Measurements from ENCODE around the gene GFOD1. TPM values are rescaled to one million over a fixed set of nuclear protein-coding genes. Genes with fewer than 3 reads are reported as not detected.

The GFOD1 gene
- total and polyA plus RNA-seq, 2 donors: 9.8 to 13.7 TPM

DNA sequence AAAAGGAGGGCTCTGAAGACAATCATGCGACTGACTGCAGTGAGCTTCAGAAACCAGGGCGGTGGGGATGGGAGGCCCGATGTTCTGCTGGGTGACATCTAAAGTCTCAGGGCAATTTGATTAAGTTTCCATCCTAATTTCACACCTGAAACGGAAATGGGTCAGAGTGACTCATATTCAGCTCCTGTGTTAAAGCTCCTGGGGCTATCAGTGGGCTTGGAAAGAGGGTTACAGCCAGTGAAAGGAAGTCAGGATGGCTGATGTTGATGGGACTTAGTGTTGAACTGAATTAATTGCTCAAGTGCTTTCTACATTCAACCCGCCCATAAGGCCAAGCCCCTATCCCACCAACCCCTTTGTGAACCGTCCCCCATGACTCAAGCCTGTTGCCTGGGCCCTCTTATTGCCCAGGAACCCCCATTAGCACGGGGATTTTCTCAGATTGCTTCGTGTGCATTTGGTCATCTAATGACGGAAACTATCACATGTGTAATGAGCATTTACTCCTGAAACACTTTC lies 112.0 kb downstream of the GFOD1 start:
- no peak for DNase-seq (ENCODE audit: extremely low spot score)
- Histone ChIP-seq H3K27ac (ENCODE audit: low read depth) (no peak overlapping the region), H3K36me3 (ENCODE audit: insufficient read depth) (no peaks in the 10 kb centered on the region), H3K4me3 (ENCODE audit: low read depth, low read length) (no peak overlapping the region), H3K4me1 (ENCODE audit: insufficient read depth) (no peaks in the 10 kb centered on the region)
- 92% methylated on average over 9 of the region's 9 CpGs for WGBS

- WGBS: 94% methylated on average over 1 of the region's 1 CpG
- H3K27ac ChIP-seq (ENCODE audit: low read depth): no peak overlapping the region
- no peak for DNase-seq (ENCODE audit: extremely low spot score)
- H3K36me3 ChIP-seq (ENCODE audit: insufficient read depth): no peaks in the 10 kb centered on the region
- H3K4me3 ChIP-seq (ENCODE audit: low read depth, low read length): no peak overlapping the region
- H3K4me1 ChIP-seq (ENCODE audit: insufficient read depth): no peaks in the 10 kb centered on the region
Observed at GRCh38 chr6:13373919-13374318, 113.5 kb downstream of the GFOD1 start.

- WGBS: 76% methylated on average over 1 of the region's 1 CpG
- H3K4me3 ChIP-seq (ENCODE audit: low read depth, low read length): no peak overlapping the region
- H3K4me1 ChIP-seq (ENCODE audit: insufficient read depth): no peaks in the 10 kb centered on the region
- no peak for DNase-seq (ENCODE audit: extremely low spot score)
- no peaks in the 10 kb centered on the region for H3K36me3 ChIP-seq (ENCODE audit: insufficient read depth)
- no peak overlapping the region for H3K27ac ChIP-seq (ENCODE audit: low read depth)
Observed at GRCh38 chr6:13373488-13373886, 113.9 kb downstream of the GFOD1 start.

DNA sequence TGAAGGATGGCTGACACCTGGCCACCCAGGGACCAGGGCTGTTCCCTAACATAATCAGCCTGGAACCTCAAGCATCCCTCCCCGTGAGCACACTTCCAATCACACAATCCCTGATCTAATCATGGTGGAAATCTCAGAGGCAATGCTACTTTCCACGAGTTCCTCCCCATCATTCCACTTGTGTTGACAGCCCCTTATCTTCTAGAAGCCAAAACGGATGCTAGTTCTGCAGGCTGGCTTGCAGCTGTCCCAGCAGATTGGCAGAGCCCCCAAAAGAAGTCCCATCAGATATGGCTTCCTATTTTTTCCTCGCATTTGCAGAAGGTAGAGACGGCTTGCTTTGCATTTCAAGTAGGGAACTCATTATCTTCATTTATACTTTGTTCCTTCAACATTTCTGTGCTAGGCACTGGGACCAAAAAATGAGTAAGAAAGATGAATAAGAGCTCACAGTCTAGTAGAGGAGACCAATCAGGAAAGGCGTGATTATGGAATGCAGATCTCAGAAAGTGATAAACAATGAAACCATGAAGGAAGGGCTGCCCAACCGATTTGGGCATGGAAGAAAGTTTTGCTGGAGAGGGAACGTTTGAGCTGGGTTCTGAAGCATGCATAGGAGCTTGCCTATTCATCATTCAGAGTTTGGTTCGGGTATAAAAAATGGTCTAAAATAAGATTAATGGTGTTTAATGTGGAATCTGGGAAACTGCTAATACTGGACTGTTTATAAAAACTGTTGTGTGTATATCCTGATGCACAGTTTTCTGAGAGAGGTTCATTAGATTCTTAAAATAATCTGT lies 114.5 kb downstream of the GFOD1 start:
- 62% methylated on average over 9 of the region's 9 CpGs for WGBS
- no peak overlapping the region for H3K27ac ChIP-seq (ENCODE audit: low read depth)
- no peak overlapping the region for H3K4me3 ChIP-seq (ENCODE audit: low read depth, low read length)
- H3K4me1 ChIP-seq (ENCODE audit: insufficient read depth): no peaks in the 10 kb centered on the region
- DNase-seq (ENCODE audit: extremely low spot score): no peak
- no peaks in the 10 kb centered on the region for H3K36me3 ChIP-seq (ENCODE audit: insufficient read depth)

GRCh38 chr6:13372076-13372475 lies 115.3 kb downstream of the GFOD1 start:
- H3K4me3 ChIP-seq (ENCODE audit: low read depth, low read length): no peak overlapping the region
- no peaks in the 10 kb centered on the region for H3K36me3 ChIP-seq (ENCODE audit: insufficient read depth)
- no peaks in the 10 kb centered on the region for H3K4me1 ChIP-seq (ENCODE audit: insufficient read depth)
- DNase-seq (ENCODE audit: extremely low spot score): no peak
- H3K27ac ChIP-seq (ENCODE audit: low read depth): no peak overlapping the region
- 71% methylated on average over 6 of the region's 6 CpGs for WGBS

GRCh38 chr6:13371421-13372072 lies 115.9 kb downstream of the GFOD1 start:
- no peak for DNase-seq (ENCODE audit: extremely low spot score)
- Histone ChIP-seq H3K4me3 (ENCODE audit: low read depth, low read length) (no peak overlapping the region), H3K36me3 (ENCODE audit: insufficient read depth) (no peaks in the 10 kb centered on the region), H3K4me1 (ENCODE audit: insufficient read depth) (no peaks in the 10 kb centered on the region), H3K27ac (ENCODE audit: low read depth) (no peak overlapping the region)
- WGBS: 86% methylated on average over 9 of the region's 9 CpGs

DNA sequence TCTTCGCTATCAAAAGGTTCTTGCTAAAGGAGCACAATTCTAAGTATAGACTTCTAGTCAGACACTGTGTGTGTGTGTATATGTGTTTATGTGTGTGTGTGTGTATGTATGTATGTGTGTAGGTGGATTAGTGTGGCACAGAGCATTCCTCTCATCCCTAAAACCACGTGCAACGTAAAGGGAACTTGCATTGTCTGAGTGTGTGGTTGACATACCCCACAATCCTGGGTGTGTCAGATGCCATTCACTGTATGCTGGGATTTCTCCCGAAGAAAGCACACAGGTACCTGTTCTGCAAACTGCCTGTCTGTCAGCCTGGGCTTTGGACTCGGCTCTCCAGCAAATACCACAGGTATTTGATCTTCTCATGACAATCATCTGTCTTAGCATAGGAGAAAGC lies 116.8 kb downstream of the GFOD1 start:
- no peak overlapping the region for H3K4me3 ChIP-seq (ENCODE audit: low read depth, low read length)
- no peaks in the 10 kb centered on the region for H3K4me1 ChIP-seq (ENCODE audit: insufficient read depth)
- no peaks in the 10 kb centered on the region for H3K36me3 ChIP-seq (ENCODE audit: insufficient read depth)
- WGBS: 91% methylated on average over 5 of the region's 5 CpGs
- no peak overlapping the region for H3K27ac ChIP-seq (ENCODE audit: low read depth)
- DNase-seq (ENCODE audit: extremely low spot score): no peak

DNA sequence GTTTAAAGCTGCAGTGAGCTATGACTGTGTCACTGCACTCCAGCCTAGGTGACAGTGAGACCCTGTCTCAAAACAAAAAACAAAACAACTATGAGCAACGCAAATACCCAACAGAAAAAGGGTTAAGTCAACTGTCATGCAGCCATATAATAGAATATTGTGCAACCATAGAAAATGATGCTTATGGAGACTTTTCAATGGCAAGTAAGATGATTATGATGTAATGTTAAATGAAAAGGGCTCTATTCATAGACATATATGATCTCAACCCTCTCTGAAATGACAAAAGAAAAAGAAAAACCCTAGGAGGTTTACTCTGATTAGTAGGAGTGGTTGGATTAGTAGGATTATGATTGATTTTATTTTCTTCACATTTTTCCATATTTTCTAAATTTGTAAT lies 117.8 kb downstream of the GFOD1 start:
- Histone ChIP-seq H3K27ac (ENCODE audit: low read depth) (no peak overlapping the region), H3K4me3 (ENCODE audit: low read depth, low read length) (no peak overlapping the region), H3K36me3 (ENCODE audit: insufficient read depth) (no peaks in the 10 kb centered on the region), H3K4me1 (ENCODE audit: insufficient read depth) (no peaks in the 10 kb centered on the region)
- 0% methylated on average over 1 of the region's 1 CpG for WGBS
- no peak for DNase-seq (ENCODE audit: extremely low spot score)

- no peaks in the 10 kb centered on the region for H3K4me1 ChIP-seq (ENCODE audit: insufficient read depth)
- no peak overlapping the region for H3K27ac ChIP-seq (ENCODE audit: low read depth)
- H3K36me3 ChIP-seq (ENCODE audit: insufficient read depth): no peaks in the 10 kb centered on the region
- no peak for DNase-seq (ENCODE audit: extremely low spot score)
- H3K4me3 ChIP-seq (ENCODE audit: low read depth, low read length): no peak overlapping the region
Observed at GRCh38 chr6:13368731-13369115, 118.7 kb downstream of the GFOD1 start.

- 80% methylated on average over 7 of the region's 7 CpGs for WGBS
Observed at GRCh38 chr6:13368079-13368730, 119.2 kb downstream of the GFOD1 start.

GRCh38 chr6:13367396-13367795 lies 120.0 kb downstream of the GFOD1 start:
- Histone ChIP-seq H3K4me1 (ENCODE audit: insufficient read depth) (no peaks in the 10 kb centered on the region), H3K27ac (ENCODE audit: low read depth) (no peak overlapping the region), H3K4me3 (ENCODE audit: low read depth, low read length) (no peak overlapping the region), H3K36me3 (ENCODE audit: insufficient read depth) (no peaks in the 10 kb centered on the region)
- 60% methylated on average over 3 of the region's 3 CpGs for WGBS
- no peak for DNase-seq (ENCODE audit: extremely low spot score)

More at GRCh38 chr6:13368079-13368730, 119.2 kb downstream of the GFOD1 start:
- no peaks in the 10 kb centered on the region for H3K4me1 ChIP-seq (ENCODE audit: insufficient read depth)
- no peak for DNase-seq (ENCODE audit: extremely low spot score)
- no peaks in the 10 kb centered on the region for H3K36me3 ChIP-seq (ENCODE audit: insufficient read depth)
- no peak overlapping the region for H3K4me3 ChIP-seq (ENCODE audit: low read depth, low read length)
- H3K27ac ChIP-seq (ENCODE audit: low read depth): no peak overlapping the region

DNA sequence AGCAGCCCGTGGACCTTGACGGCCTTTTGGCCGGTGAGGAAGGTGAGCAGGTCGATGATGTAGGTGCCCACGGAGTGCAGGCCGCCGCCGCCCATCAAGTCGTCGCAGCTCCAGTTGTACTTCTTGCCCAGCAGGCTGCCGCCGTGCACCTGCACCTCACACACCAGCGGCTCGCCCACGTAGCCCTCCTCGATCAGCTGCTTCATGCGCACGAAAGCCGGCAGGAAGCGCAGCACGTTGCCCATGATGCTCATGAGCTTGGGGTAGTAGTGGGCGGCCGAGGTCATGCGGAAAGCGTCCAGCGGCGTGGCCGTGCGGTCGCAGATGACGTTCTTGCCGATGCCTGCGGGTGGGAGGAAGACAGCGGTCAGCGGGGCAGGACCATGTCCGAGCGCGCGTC lies 122.1 kb downstream of the GFOD1 start:
- no peak overlapping the region for H3K4me3 ChIP-seq (ENCODE audit: low read depth, low read length)
- WGBS: 98% methylated on average over 39 of the region's 39 CpGs
- DNase-seq (ENCODE audit: extremely low spot score): no peak
- H3K36me3 ChIP-seq (ENCODE audit: insufficient read depth): no peaks in the 10 kb centered on the region
- H3K4me1 ChIP-seq (ENCODE audit: insufficient read depth): no peaks in the 10 kb centered on the region
- no peak overlapping the region for H3K27ac ChIP-seq (ENCODE audit: low read depth)

GRCh38 chr6:13364842-13365241 lies 122.6 kb downstream of the GFOD1 start:
- Histone ChIP-seq H3K27ac (ENCODE audit: low read depth) (no peak overlapping the region), H3K36me3 (ENCODE audit: insufficient read depth) (no peaks in the 10 kb centered on the region), H3K4me1 (ENCODE audit: insufficient read depth) (no peaks in the 10 kb centered on the region), H3K4me3 (ENCODE audit: low read depth, low read length) (no peak overlapping the region)
- DNase-seq (ENCODE audit: extremely low spot score): no peak
- 98% methylated on average over 34 of the region's 34 CpGs for whole genome bisulfite sequencing

DNA sequence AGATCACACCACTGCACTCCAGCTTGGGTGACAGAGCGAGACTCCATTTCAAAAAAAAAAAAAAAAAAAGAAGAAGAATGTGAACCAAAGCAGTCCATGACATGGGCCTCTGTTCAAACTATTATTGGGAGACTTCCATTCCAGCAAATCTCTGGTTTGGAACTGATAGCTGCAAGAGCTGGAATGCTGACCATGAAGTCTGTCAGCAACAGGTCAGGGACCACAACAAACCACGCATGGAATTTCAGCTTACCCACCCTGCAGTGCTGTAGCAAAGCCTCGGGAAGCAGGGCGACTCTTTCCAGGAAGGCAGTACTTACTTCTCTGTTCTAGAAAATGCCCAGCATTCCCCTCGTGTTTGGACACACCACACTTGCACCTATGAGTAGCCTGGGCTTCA lies 125.0 kb downstream of the GFOD1 start:
- Histone ChIP-seq H3K27ac (ENCODE audit: low read depth) (no peak overlapping the region), H3K36me3 (ENCODE audit: insufficient read depth) (no peaks in the 10 kb centered on the region), H3K4me1 (ENCODE audit: insufficient read depth) (no peaks in the 10 kb centered on the region), H3K4me3 (ENCODE audit: low read depth, low read length) (no peak overlapping the region)
- DNase-seq (ENCODE audit: extremely low spot score): no peak
- 79% methylated on average over 5 of the region's 5 CpGs for WGBS

Data from urinary bladder (tissue), 4 donors.